Measurements from ENCODE around the gene DNAJB7. TPM values are rescaled to one million over a fixed set of nuclear protein-coding genes. Genes with fewer than 3 reads are reported as not detected.
A peak's percentile ranks its signal among the peaks of the same experiment; 100 is the strongest.

DNAJB7 gene
- total and polyA plus RNA-seq, 2 of the 13 experiments (the other 11 are each of a cell fraction or from before 2014, with no cell fraction given) = not detected

DNA sequence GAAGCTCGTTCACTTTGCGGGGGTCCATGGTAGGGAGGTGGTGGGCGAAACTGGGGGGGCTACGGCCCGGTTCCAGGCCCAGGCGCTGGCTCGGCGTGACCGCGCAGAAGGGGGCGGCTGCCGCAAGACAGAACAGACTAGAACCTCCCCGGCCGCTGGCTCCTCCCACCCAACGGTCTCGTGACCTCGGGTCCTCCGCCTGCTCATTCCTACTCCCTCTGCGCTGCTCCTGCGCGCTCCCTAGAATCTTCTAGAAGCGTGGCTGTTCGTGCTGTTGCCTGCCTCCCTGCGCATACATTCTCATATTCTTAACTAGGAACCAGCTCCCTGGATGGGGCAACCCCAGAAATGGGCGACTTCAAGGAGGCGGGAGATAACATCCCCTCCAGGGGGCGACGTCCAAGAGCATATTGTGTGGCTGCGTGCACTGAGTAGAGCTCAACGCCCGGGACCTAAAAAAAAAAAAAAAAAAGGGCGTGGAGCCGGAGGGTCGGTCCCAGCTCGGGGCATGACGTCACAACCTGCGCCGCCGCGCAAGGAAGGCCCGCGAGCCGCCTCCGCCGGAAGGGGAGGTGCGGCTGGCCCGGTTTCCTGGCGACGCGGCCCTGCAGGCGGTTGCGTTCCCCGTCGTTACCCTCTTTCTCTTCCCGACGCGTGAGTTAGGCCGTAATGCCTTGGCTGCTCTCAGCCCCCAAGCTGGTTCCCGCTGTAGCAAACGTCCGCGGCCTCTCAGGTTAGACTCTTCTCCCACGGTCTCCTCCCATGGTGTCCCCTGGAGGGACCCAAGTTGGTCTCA is 5.2 kb downstream of the DNAJB7 start, which contains the start of the genes ST13 and XPNPEP3 (continued):
- TF ChIP-seq, protein P1, sequence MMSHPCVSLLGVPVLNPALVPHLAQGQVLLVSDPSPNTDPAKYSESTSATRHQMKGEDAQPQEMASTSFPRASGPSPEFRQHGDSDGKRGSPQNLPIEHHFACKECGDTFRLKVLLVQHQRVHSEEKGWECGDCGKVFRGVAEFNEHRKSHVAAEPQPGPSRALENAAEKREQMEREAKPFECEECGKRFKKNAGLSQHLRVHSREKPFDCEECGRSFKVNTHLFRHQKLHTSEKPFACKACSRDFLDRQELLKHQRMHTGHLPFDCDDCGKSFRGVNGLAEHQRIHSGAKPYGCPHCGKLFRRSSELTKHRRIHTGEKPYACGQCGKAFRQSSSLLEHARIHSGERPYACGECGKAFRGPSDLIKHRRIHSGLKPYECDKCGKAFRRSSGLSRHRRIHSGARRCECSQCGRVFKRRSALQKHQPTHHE (CRISPR knock-in tag; IDR thresholded peaks at IDR 0.05; ENCODE audit: borderline replicate concordance) = no peak
- TF ChIP-seq CEBPB (IDR thresholded peaks at IDR 0.05; ENCODE audit: borderline replicate concordance, low read depth, low read length) = no peak
- TF ChIP-seq, protein P2, sequence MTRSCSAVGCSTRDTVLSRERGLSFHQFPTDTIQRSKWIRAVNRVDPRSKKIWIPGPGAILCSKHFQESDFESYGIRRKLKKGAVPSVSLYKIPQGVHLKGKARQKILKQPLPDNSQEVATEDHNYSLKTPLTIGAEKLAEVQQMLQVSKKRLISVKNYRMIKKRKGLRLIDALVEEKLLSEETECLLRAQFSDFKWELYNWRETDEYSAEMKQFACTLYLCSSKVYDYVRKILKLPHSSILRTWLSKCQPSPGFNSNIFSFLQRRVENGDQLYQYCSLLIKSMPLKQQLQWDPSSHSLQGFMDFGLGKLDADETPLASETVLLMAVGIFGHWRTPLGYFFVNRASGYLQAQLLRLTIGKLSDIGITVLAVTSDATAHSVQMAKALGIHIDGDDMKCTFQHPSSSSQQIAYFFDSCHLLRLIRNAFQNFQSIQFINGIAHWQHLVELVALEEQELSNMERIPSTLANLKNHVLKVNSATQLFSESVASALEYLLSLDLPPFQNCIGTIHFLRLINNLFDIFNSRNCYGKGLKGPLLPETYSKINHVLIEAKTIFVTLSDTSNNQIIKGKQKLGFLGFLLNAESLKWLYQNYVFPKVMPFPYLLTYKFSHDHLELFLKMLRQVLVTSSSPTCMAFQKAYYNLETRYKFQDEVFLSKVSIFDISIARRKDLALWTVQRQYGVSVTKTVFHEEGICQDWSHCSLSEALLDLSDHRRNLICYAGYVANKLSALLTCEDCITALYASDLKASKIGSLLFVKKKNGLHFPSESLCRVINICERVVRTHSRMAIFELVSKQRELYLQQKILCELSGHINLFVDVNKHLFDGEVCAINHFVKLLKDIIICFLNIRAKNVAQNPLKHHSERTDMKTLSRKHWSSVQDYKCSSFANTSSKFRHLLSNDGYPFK (CRISPR knock-in tag; IDR thresholded peaks at IDR 0.05; ENCODE audit: borderline replicate concordance) = peak; percentile 90; the same call in 1 of the 2 replicates
- TF ChIP-seq TEAD3 (CRISPR knock-in tag; optimal IDR thresholded peaks at IDR 0.05; ENCODE audit: borderline replicate concordance) = peak; percentile 27
- no peak; the same call in 1 of the 2 replicates for TF ChIP-seq ZNF652 (CRISPR knock-in tag; IDR thresholded peaks at IDR 0.05; ENCODE audit: borderline replicate concordance, low read depth)
- TF ChIP-seq NFRKB (IDR thresholded peaks at IDR 0.05) = no peak
- TF ChIP-seq, protein P3, sequence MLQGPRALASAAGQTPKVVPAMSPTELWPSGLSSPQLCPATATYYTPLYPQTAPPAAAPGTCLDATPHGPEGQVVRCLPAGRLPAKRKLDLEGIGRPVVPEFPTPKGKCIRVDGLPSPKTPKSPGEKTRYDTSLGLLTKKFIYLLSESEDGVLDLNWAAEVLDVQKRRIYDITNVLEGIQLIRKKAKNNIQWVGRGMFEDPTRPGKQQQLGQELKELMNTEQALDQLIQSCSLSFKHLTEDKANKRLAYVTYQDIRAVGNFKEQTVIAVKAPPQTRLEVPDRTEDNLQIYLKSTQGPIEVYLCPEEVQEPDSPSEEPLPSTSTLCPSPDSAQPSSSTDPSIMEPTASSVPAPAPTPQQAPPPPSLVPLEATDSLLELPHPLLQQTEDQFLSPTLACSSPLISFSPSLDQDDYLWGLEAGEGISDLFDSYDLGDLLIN (CRISPR knock-in tag; IDR thresholded peaks at IDR 0.05; ENCODE audit: borderline replicate concordance) = peak; percentile 35; the same call in 1 of the 2 replicates
- peak; percentile 75 for TF ChIP-seq FOXK1 (CRISPR knock-in tag; IDR thresholded peaks at IDR 0.05; ENCODE audit: borderline replicate concordance, low read depth)
- TF ChIP-seq ZBTB7A (CRISPR knock-in tag; IDR thresholded peaks at IDR 0.05) = peak; percentile 94
- TF ChIP-seq, protein P4, sequence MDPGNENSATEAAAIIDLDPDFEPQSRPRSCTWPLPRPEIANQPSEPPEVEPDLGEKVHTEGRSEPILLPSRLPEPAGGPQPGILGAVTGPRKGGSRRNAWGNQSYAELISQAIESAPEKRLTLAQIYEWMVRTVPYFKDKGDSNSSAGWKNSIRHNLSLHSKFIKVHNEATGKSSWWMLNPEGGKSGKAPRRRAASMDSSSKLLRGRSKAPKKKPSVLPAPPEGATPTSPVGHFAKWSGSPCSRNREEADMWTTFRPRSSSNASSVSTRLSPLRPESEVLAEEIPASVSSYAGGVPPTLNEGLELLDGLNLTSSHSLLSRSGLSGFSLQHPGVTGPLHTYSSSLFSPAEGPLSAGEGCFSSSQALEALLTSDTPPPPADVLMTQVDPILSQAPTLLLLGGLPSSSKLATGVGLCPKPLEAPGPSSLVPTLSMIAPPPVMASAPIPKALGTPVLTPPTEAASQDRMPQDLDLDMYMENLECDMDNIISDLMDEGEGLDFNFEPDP (CRISPR knock-in tag; conservative IDR thresholded peaks at IDR 0.05) = no peak
- peak; percentile 11; the same call in 1 of the 2 replicates for TF ChIP-seq ZNF317 (CRISPR knock-in tag; IDR thresholded peaks at IDR 0.05)
- no peak for TF ChIP-seq ELF4 (CRISPR knock-in tag; IDR thresholded peaks at IDR 0.05; ENCODE audit: borderline replicate concordance)
- TF ChIP-seq, protein P5, sequence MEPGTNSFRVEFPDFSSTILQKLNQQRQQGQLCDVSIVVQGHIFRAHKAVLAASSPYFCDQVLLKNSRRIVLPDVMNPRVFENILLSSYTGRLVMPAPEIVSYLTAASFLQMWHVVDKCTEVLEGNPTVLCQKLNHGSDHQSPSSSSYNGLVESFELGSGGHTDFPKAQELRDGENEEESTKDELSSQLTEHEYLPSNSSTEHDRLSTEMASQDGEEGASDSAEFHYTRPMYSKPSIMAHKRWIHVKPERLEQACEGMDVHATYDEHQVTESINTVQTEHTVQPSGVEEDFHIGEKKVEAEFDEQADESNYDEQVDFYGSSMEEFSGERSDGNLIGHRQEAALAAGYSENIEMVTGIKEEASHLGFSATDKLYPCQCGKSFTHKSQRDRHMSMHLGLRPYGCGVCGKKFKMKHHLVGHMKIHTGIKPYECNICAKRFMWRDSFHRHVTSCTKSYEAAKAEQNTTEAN (CRISPR knock-in tag; conservative IDR thresholded peaks at IDR 0.05) = peak; percentile 50; the same call in 1 of the 2 replicates
- peak; percentile 94 for TF ChIP-seq THAP11 (CRISPR knock-in tag; IDR thresholded peaks at IDR 0.05)
- TF ChIP-seq, protein P6, sequence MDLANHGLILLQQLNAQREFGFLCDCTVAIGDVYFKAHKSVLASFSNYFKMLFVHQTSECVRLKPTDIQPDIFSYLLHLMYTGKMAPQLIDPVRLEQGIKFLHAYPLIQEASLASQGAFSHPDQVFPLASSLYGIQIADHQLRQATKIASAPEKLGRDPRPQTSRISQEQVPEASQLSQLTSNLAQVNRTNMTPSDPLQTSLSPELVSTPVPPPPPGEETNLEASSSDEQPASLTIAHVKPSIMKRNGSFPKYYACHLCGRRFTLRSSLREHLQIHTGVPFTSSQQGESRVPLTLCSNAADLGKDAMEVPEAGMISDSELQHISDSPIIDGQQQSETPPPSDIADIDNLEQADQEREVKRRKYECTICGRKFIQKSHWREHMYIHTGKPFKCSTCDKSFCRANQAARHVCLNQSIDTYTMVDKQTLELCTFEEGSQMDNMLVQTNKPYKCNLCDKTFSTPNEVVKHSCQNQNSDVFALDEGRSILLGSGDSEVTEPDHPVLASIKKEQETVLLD (CRISPR knock-in tag; IDR thresholded peaks at IDR 0.05; ENCODE audit: low read depth) = 0 out of 2 replicates have a peak, but pooled peaks have one; percentile 69
- TF ChIP-seq SCMH1 (CRISPR knock-in tag; IDR thresholded peaks at IDR 0.05; ENCODE audit: borderline replicate concordance) = no peak

All from HepG2 (cell line).